ENCODE results near the gene CLEC4M. TPM values are rescaled to one million over a fixed set of nuclear protein-coding genes. Genes with fewer than 3 reads are reported as not detected.

CLEC4M gene
- total and polyA plus RNA-seq, 8 donors, result 0.78 to 2.7 (median 1.4) TPM; not detected in 1

DNA sequence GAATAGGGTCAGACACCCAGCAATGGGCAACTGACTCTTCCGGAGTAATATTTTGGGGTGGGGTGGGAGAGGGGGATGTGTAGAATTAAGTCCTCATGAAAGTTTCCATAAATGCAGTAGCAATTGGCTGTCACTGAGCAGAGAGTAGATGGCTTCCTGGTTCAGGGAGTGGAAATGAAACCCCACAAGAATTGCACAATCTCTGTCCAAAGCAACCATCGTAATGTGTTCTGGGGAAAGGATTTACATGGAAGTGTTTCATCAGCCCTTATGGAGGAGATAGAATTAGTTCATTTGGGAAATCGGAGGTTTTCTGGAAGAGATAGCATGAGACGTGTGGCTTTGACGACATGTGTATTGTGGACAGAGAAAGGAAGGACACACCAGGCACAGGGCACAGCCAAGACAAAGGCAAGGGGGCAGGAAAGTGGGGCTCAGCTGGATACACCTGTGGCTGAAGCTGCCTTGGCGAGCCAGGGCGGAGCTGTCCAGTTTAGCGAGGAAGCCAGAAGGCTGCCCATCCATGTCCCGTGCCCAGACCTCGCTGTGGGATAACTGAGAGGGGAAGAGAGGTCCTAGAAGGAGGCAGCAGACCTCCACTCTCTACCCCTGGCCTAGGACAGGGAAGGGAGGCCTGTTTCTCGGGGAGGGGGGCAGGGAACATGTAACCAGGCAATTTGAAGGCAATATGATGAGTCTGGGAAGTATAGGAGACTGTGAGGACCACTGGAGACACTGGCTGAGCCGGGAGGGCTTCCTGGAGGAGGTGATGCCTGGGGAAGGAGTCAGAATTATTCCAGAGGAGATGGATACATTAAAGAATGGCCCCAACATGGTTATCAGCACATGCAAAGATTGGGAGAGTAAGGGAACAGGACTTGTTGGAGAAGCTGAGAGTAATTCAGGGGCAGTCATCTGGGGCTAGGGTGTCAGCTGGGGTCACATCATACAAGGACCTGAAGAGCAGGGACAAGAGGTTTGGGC is 28.5 kb upstream of the CLEC4M start:
- Histone ChIP-seq H3K4me3 (no peak overlapping the region), H3K36me3 (no peaks in the 10 kb centered on the region), H3K4me1 (peaks cover 0 to 34% of the 10 kb centered on the region in 2 donors), H3K27me3 (peaks cover 19 to 31% of the 10 kb centered on the region in 2 donors), H3K9me3 (no peaks in the 10 kb centered on the region), H3K27ac (peak overlapping the region in 1 of 2 donors; percentile 61)
- peak in 1 of 4 donors; percentile 24 for DNase-seq
- intact Hi-C loops (cut with DNase I), result no loop called here
- ATAC-seq, result peak; percentile 82
- TF ChIP-seq, protein P1, sequence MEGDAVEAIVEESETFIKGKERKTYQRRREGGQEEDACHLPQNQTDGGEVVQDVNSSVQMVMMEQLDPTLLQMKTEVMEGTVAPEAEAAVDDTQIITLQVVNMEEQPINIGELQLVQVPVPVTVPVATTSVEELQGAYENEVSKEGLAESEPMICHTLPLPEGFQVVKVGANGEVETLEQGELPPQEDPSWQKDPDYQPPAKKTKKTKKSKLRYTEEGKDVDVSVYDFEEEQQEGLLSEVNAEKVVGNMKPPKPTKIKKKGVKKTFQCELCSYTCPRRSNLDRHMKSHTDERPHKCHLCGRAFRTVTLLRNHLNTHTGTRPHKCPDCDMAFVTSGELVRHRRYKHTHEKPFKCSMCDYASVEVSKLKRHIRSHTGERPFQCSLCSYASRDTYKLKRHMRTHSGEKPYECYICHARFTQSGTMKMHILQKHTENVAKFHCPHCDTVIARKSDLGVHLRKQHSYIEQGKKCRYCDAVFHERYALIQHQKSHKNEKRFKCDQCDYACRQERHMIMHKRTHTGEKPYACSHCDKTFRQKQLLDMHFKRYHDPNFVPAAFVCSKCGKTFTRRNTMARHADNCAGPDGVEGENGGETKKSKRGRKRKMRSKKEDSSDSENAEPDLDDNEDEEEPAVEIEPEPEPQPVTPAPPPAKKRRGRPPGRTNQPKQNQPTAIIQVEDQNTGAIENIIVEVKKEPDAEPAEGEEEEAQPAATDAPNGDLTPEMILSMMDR (IDR thresholded peaks at IDR 0.05), result no peak

DNA sequence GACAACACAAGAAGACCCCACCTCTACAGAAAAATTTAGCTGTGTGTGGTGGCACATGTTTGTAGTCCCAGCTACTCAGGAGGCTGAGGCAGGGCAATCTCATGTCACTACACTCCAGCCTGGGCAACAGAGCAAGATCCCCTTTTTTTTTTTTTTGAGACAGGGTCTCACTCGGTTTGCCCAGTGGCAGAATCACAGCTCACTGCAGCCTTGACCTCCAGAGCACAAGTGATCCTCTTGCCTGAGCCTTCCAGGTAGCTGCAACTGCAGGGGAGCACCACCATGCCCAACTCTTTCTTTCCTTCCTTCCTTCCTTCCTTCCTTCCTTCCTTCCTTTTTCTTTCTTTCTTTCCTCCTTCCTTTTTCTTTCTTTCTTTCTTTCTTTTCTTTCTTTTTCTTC is 26.9 kb upstream of the CLEC4M start:
- DNase-seq (no peak), ATAC-seq (no peak)
- H3K27me3 ChIP-seq, result peaks cover 3 to 15% of the 10 kb centered on the region in 2 donors
- H3K9me3 ChIP-seq, result no peaks in the 10 kb centered on the region
- no peak overlapping the region for H3K27ac ChIP-seq
- no peaks in the 10 kb centered on the region for H3K36me3 ChIP-seq
- H3K4me1 ChIP-seq, result peaks cover 0 to 19% of the 10 kb centered on the region in 2 donors
- intact Hi-C loops (cut with DNase I), result no loop called here
- TF ChIP-seq, protein P1 (IDR thresholded peaks at IDR 0.05), result no peak
- H3K4me3 ChIP-seq, result no peak overlapping the region

DNA sequence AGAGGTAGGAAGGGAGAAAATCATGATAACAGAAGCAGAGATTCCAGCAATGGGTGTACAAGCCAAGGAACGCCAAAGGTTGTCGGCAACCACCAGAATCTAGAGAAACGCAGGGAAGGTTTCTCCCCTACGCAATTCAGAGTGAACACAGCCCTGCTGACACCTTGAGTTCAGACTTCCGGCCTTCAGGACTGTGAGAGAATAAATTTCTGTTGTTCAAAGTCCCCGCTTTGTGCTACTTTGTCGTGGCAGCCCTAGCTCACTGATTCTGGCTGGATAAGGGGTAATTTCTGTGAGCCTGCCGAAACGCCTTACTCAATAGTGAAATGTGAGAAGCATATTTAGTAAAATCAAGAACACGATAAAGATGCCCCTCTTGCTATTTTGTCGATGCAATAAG is 25.8 kb upstream of the CLEC4M start:
- peaks cover 0 to 4% of the 10 kb centered on the region in 2 donors for H3K27me3 ChIP-seq
- no peaks in the 10 kb centered on the region for H3K9me3 ChIP-seq
- H3K4me1 ChIP-seq, result peaks cover 0 to 19% of the 10 kb centered on the region in 2 donors
- intact Hi-C loops (cut with DNase I), result no loop called here
- H3K4me3 ChIP-seq, result no peak overlapping the region
- DNase-seq (no peak), ATAC-seq (no peak)
- no peak overlapping the region for H3K27ac ChIP-seq
- TF ChIP-seq, protein P1 (IDR thresholded peaks at IDR 0.05), result no peak
- H3K36me3 ChIP-seq, result no peaks in the 10 kb centered on the region

DNA sequence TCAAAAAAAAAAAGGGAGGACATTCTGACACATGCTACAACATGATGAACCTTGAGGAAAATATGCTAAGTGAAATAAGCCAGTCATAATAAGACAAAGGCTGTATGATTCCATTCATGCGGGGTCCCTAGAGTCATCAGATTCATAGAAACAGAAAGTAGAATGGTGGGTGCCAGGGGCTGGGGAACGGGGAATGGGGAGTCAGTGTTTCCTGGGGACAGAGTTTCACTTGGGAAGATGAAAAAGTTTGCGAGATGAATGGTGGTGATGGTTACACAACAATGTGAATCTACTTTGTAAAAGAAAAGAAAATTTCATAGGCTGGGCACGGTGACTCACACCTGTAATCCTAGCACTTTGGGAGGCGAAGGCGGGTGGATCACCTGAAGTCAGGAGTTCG is 25.0 kb upstream of the CLEC4M start:
- H3K4me1 ChIP-seq, result peaks cover 0 to 19% of the 10 kb centered on the region in 2 donors
- ATAC-seq (no peak), DNase-seq (no peak)
- TF ChIP-seq, protein P1 (IDR thresholded peaks at IDR 0.05), result no peak
- intact Hi-C loops (cut with DNase I), result no loop called here
- no peaks in the 10 kb centered on the region for H3K36me3 ChIP-seq
- no peak overlapping the region for H3K4me3 ChIP-seq
- H3K27me3 ChIP-seq, result no peaks in the 10 kb centered on the region
- H3K9me3 ChIP-seq, result no peaks in the 10 kb centered on the region
- no peak overlapping the region for H3K27ac ChIP-seq

DNA sequence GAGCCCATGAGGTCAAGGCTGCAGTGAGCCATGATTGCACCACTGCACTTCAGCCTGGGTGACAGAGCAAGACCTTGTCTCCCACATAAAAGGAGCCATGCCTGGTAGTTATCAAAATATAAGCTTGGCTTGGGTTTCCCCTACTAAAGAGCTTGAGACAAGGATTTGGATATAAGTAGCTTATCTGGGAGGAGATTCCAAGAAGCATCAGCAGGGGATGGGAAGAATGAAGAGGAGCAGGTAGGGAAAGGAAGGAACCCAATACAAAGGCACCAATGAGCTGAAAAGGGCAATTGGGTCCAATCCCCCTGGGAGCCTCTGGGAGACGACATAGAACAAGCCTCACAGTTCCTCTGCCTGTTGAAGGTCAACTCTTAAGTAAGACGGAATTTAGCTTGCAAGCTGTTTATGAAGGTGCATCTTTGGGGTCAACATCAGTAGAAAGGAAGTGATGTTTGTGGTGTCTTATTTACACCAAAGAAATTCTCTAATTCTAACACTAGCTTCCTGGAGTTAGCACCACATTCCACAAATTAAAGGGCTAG is 23.8 kb upstream of the CLEC4M start:
- H3K9me3 ChIP-seq, result no peaks in the 10 kb centered on the region

More for the DNA sequence above, 23.8 kb upstream of the CLEC4M start:
- Histone ChIP-seq H3K36me3 (no peaks in the 10 kb centered on the region), H3K4me1 (peaks cover 0 to 8% of the 10 kb centered on the region in 2 donors), H3K27ac (no peak overlapping the region), H3K27me3 (no peaks in the 10 kb centered on the region), H3K4me3 (no peak overlapping the region)
- DNase-seq (no peak), ATAC-seq (no peak)
- TF ChIP-seq, protein P1 (IDR thresholded peaks at IDR 0.05), result no peak
- intact Hi-C loops (cut with DNase I), result no loop called here
